Endodermal cell (in vitro differentiated cells): ENCODE measurements around the gene KIF4B. TPM values are rescaled to one million over a fixed set of nuclear protein-coding genes. Genes with fewer than 3 reads are reported as not detected.

Experiments used
- DNase-seq: peaks from one replicate; pipeline ENCODE4 v3.0.0-alpha.2; 2017
- H3K27ac ChIP-seq: 2 replicates; pipeline ENCODE4 v1.5.1; 2013; ENCODE audit warnings: mild to moderate bottlenecking, low read depth, low read length, moderate library complexity
- H3K27me3 ChIP-seq: 2 replicates; pipeline ENCODE4 v1.6.1; 2013; ENCODE audit warnings: mild to moderate bottlenecking, low read length, moderate library complexity; ENCODE audit not compliant: insufficient read depth, control insufficient read depth, poor library complexity, severe bottlenecking
- H3K36me3 ChIP-seq: 2 replicates; pipeline ENCODE4 v1.7.0; 2013; ENCODE audit warnings: mild to moderate bottlenecking, low read length, moderate library complexity; ENCODE audit not compliant: control insufficient read depth, insufficient read depth
- H3K4me1 ChIP-seq: one replicate; pipeline ENCODE4 v1.7.0; 2013; ENCODE audit warnings: low read length; ENCODE audit not compliant: control insufficient read depth, insufficient read depth
- H3K4me3 ChIP-seq: 2 replicates; pipeline ENCODE4 v1.5.1; 2013; ENCODE audit warnings: mild to moderate bottlenecking, low read length, moderate library complexity
- H3K9ac ChIP-seq: 2 replicates; pipeline ENCODE4 v1.6.1; 2013; ENCODE audit warnings: mild to moderate bottlenecking, low read length, moderate library complexity; ENCODE audit not compliant: poor library complexity, severe bottlenecking; ENCODE audit errors: extremely low read depth
- H3K9me3 ChIP-seq: 2 replicates; pipeline ENCODE4 v1.6.1; 2013; ENCODE audit warnings: mild to moderate bottlenecking, low read length, moderate library complexity; ENCODE audit not compliant: control insufficient read depth
- H3K27ac Mint-ChIP-seq: 2 replicates; pipeline ENCODE4 v1.8.0; 2020; ENCODE audit warnings: mixed read lengths
- H3K27me3 Mint-ChIP-seq: 2 replicates; pipeline ENCODE4 v1.8.0; 2021; ENCODE audit warnings: mild to moderate bottlenecking, mixed read lengths; ENCODE audit not compliant: insufficient read depth
- H3K36me3 Mint-ChIP-seq: 2 replicates; pipeline ENCODE4 v1.8.0; 2020; ENCODE audit warnings: low read depth, mixed read lengths
- H3K4me1 Mint-ChIP-seq: 2 replicates; pipeline ENCODE4 v1.8.0; 2020; ENCODE audit warnings: mixed read lengths
- H3K4me3 Mint-ChIP-seq: 2 replicates; pipeline ENCODE4 v1.8.0; 2020; ENCODE audit warnings: mild to moderate bottlenecking, moderate library complexity, mixed read lengths
- H3K9me3 Mint-ChIP-seq: 2 replicates; pipeline ENCODE4 v1.8.0; 2020; ENCODE audit warnings: mild to moderate bottlenecking, mixed read lengths
- WGBS, 2 experiments: methylation state at CpG; one replicate each; pipeline versions ENCODE4 v1.1.5 to v1.1.7; 2013; ENCODE audit warnings: missing lambda C conversion rate in 2 of 2, mixed read lengths in 1 of 2; ENCODE audit not compliant: insufficient coverage in 1 of 2, insufficient read length in 1 of 2; 5-methylcytosine and 5-hydroxymethylcytosine counted together
- total RNA-seq, 2 donors: library from RNA; stranded (reverse); fragmentation: NEBNext Ultra II Directional in 1 of 2; extraction: Animal tissue kit (Norgen Biotek cat#: 25700) in 1 of 2; gene quantifications; 2 replicates in 1 of 2; 3 replicates in 1 of 2; pipeline ENCODE4 v1.2.1, GENCODE V29; 2021
- TF ChIP-seq, protein P1 (sequence below): fragments of 200-600 bp; sonication (generic); conservative IDR thresholded peaks from 2 replicates; pipeline ENCODE4 v1.5.0; 2021; ENCODE audit warnings: antibody characterized with exemption, mild to moderate bottlenecking

Gene KIF4B
- total RNA-seq, 2 donors from 2014 or later: 0.18 TPM; not detected in 1

DNA sequence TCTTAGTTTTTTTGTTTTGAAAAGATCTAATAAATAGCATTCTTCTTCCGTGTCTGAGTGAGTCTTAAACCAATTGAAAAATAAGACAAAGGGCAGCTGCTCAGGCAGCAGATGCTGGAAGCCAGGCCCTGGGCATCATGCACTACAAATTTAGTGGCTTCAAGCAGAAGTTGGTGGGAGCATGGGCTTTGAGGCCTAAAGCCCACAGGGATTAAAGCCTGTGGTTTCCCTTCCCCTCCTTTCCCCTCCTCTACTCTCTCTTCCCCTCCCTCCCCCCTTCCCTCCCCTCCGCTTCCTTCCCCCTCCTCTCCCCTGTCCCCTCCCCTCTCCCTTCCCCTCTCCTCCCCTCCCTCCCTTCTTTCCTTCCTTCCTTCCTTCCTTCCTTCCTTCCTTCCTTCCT, 20.1 kb upstream of the KIF4B start:
- H3K36me3 Mint-ChIP-seq: no peaks in the 10 kb centered on the region
- H3K36me3 ChIP-seq: no peaks in the 10 kb centered on the region
- peaks cover 3% of the 10 kb centered on the region for H3K9me3 Mint-ChIP-seq
- H3K27ac ChIP-seq: no peak overlapping the region
- H3K27me3 Mint-ChIP-seq: no peaks in the 10 kb centered on the region
- no peaks in the 10 kb centered on the region for H3K4me1 Mint-ChIP-seq
- H3K9me3 ChIP-seq: no peaks in the 10 kb centered on the region
- no peak overlapping the region for H3K4me3 ChIP-seq
- no peak overlapping the region for H3K9ac ChIP-seq
- H3K4me1 ChIP-seq: no peaks in the 10 kb centered on the region
- H3K27ac Mint-ChIP-seq: no peak overlapping the region
- H3K27me3 ChIP-seq: no peaks in the 10 kb centered on the region
- no peak overlapping the region for H3K4me3 Mint-ChIP-seq
- DNase-seq: no peak
- TF ChIP-seq, protein P1, sequence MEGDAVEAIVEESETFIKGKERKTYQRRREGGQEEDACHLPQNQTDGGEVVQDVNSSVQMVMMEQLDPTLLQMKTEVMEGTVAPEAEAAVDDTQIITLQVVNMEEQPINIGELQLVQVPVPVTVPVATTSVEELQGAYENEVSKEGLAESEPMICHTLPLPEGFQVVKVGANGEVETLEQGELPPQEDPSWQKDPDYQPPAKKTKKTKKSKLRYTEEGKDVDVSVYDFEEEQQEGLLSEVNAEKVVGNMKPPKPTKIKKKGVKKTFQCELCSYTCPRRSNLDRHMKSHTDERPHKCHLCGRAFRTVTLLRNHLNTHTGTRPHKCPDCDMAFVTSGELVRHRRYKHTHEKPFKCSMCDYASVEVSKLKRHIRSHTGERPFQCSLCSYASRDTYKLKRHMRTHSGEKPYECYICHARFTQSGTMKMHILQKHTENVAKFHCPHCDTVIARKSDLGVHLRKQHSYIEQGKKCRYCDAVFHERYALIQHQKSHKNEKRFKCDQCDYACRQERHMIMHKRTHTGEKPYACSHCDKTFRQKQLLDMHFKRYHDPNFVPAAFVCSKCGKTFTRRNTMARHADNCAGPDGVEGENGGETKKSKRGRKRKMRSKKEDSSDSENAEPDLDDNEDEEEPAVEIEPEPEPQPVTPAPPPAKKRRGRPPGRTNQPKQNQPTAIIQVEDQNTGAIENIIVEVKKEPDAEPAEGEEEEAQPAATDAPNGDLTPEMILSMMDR: no peak
- WGBS, 2 experiments: 86 to 94% methylated on average over 1 of the region's 2 CpGs

DNA sequence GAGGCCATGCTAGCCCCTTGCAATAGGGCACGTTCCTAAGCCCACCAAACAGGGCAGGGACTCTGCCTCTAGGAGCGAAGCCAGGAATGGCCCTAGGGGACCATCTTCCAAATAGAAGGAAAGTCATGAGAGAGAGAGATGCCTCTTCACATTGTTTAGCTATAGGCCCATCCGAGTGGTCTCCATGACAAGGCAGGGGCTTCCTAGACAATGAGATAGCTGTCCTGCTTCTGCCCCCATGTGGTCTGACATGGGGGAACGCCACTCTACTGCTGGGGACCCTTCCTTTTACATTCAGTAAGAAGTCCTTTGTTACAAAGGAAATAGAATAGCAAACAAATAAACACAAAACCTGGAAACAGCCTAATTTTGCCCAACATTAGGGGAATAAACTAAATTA, 17.9 kb upstream of the KIF4B start:
- H3K9me3 ChIP-seq: no peaks in the 10 kb centered on the region
- H3K27me3 ChIP-seq: no peaks in the 10 kb centered on the region
- no peaks in the 10 kb centered on the region for H3K4me1 ChIP-seq
- H3K27me3 Mint-ChIP-seq: peaks cover 2% of the 10 kb centered on the region
- no peak overlapping the region for H3K27ac ChIP-seq
- H3K4me3 Mint-ChIP-seq: no peak overlapping the region
- TF ChIP-seq, protein P1: peak; percentile 76
- no peak overlapping the region for H3K4me3 ChIP-seq
- peak; percentile 76 for DNase-seq
- H3K9ac ChIP-seq: no peak overlapping the region
- peaks cover 2% of the 10 kb centered on the region for H3K36me3 Mint-ChIP-seq
- H3K36me3 ChIP-seq: no peaks in the 10 kb centered on the region
- 68 to 78% methylated on average over 3 to 4 of the region's 4 CpGs for WGBS, 2 experiments
- H3K9me3 Mint-ChIP-seq: peaks cover 8% of the 10 kb centered on the region
- H3K4me1 Mint-ChIP-seq: no peaks in the 10 kb centered on the region
- H3K27ac Mint-ChIP-seq: no peak overlapping the region

DNA sequence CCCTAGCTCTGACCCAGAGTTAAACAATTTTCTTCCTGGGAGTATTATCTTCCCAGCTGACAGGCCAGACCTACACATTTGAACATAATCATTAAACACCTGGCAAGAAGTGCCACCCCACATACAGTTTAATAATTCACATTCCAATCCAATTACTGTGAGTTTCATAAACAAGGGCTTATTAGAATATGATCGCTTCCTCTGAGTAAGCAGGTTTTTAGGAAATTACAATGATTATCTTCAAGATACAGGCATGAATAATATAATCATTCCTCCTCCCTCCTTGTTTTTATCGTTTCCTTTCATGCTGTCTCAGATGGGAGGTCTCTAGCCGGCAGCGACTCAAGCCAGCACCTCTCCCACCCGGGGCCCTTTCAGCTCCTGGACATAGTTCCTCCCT, 15.8 kb upstream of the KIF4B start:
- no peak overlapping the region for H3K4me3 ChIP-seq
- no peaks in the 10 kb centered on the region for H3K27me3 ChIP-seq
- Mint-ChIP-seq H3K4me1 (no peaks in the 10 kb centered on the region), H3K27ac (no peak overlapping the region), H3K36me3 (peaks cover 2% of the 10 kb centered on the region), H3K9me3 (peaks cover 8% of the 10 kb centered on the region), H3K4me3 (no peak overlapping the region), H3K27me3 (peaks cover 2% of the 10 kb centered on the region)
- no peaks in the 10 kb centered on the region for H3K4me1 ChIP-seq
- H3K36me3 ChIP-seq: no peaks in the 10 kb centered on the region
- H3K27ac ChIP-seq: no peak overlapping the region
- no peak for DNase-seq
- 80 to 93% methylated on average over 1 to 5 of the region's 5 CpGs for WGBS, 2 experiments
- H3K9me3 ChIP-seq: no peaks in the 10 kb centered on the region
- no peak overlapping the region for H3K9ac ChIP-seq
- TF ChIP-seq, protein P1: no peak
